GOT3 (cell line): ENCODE data around the gene MANSC1.
"Not testable (repeated sequence)": the region's sequence is repeated elsewhere in the genome, so short reads cannot be mapped to it uniquely, and the experiment has no call there.

ENCODE experiments used
- DNase-seq: peaks from one replicate; lab custom pipeline; 2025; ENCODE audit warnings: mixed read lengths; lab: John Stamatoyannopoulos, UW

MANSC1 gene

DNA sequence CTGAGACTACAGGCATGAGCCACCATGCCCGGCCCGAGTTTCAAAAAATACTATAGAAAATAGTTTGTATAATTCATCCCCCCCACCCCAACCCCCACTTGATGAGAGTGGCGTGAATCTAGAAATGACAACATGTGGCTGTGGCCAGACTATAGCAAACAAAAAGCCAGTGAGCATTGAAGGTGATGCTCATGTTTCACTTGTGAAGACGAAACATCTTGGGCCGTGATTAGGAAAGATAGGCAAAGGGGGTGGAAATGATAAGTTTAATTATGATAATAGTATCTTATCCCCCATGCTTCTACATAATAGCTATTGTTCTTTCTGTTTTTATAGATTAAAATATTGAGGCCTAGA lies 15.4 kb upstream of the MANSC1 start:
- no peak for DNase-seq

DNA sequence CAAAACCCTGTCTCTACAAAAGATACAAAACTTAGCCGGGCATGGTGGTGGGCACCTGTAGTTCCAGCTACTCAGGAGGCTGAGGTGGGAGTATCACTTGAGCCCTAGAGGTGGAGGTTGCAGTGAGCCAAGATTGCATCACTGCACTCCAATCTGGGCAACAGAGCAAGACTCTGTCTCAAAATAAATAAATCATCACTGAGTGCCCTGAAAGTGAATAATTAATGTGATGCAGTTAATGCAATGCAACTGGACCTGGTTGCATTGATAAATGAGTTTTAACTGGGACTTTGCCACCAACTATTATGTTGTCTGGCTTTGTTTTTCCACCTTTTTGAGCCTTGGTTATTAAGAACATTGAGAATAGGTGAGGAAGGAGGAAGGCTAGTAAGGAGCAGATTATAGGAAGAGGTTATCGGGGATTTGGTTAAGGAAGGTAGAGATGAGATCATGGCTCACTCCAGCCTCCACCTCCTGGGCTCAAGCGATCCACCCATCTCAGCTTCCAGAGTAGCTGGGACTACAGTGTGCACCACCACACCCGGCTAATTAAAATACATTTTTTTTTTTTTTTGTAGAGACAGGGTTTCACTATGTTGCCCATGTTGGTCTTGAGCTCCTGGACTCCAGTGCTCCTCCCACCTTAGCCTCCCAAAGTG lies 14.9 kb upstream of the MANSC1 start:
- no peak for DNase-seq

DNA sequence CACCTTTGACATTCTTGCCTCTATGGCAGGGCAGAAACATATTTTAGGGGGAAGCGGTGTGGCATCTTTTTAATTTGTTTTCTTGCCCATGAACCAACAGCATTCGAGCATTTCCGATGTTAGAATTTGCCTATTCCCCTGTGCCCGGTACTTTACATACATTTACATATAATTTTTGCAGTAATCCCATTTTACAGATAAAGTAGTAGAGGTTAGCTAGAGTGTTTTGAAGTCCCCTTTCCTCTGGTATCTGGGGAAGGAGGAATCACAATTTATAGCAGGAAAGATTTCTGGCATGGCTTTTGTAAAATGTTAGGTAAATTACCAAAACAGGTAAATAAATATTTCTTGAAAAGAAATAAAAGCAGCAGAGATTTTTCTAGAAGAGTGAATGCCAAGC lies 8.5 kb upstream of the MANSC1 start:
- no peak for DNase-seq

DNA sequence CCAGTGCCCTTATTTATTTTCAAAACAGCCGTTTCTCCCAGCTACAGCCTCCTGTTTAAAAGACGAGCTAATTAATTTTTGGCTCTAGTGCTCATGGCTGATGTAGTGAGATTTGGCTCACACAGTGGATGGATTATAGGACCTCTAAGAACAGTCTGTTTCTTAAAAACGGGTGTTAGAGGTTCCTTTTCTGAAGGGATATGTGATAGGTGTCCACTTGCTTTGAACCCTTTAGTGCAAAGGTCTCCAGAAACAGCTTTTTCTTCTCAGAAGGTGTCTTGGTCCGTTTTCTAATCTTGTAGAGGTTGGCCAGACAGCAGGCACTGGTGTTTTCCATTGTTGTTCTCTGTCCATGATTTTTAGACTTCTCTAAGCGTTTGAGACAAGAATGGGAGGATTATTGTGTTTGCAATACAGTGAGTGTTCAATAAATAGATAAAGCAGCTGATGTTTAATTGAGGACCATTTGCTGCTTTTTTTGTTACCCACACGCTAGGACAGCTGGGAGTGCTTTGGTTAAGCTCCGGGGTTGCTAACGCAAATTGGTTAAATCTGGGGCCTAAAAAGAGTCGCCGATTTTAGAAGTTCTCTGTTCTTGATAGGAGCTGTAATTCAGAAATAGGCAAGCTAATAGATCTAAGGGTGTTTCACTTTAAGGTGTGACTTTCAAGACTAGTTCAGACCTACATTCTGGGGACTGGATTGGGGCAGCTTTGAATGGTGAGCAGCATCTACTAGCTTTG lies 7.8 kb upstream of the MANSC1 start:
- no peak for DNase-seq

DNA sequence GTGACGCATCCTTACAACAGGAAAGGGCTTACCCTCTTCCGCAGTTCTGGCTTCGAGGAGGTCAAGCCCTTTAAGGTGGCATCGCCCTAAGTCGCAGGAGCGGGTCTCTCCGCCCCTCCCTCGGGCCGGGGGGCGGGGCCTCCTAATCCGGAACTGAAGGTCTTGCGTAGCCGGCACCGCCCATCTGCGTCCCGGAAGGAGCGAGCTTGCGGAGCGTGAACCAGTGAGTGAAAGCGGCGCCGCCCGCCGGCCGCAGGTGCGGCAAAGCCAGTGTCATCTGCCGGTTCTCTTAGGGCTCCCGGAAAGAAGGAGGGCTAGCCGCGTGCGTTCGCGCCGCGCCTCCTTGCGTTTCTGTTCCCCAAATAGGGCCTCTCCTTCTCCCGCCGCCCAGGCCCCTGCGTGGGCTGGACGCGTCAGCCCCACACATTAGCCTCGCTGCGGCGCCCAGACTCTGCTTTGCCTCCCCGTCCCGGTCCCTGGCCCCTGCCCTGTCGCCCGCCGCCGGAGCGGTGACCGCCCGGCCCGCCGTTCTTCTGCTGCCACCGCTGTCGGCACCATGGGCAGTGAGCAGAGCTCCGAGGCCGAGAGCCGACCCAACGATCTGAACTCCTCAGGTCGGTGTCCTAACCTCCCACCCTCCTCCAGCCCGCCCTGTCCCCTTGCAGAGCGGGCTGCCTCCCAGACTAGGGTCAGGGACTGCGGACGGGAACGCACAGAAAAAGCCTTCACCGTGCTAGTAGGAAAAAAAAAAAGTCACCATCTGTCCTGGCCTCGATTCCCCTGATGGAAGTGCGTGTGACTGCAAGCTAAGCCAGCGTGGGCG lies 7.1 kb upstream of the MANSC1 start, which contains the start of gene BORCS5:
Gene BORCS5, plus strand, starts transcription at position 183 of the 823 bp plus-strand sequence. Its CDS starts 374 bp downstream, at position 557.
- DNase-seq = peak; percentile 79

DNA sequence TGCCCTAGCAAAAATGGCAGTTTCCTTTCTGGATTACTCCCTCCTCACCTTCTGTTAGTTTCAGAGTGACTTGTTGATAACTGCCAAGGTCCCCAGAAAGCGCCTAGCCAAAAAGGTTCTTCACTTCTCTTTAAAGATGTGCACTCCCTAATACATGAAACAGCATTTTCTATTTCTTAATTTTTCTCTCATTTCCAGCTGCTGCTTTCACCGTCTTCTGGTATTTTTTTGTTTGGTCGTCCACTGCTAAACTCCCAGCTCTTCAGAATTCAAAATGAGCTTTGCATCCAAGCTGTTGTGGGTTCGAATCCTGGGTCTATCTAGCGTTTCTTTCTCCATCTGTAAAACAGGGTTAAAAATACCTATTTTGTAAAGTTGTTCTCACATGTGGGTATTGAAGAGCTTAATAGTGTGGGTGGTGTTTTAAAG lies 6.4 kb upstream of the MANSC1 start:
- DNase-seq = no peak

DNA sequence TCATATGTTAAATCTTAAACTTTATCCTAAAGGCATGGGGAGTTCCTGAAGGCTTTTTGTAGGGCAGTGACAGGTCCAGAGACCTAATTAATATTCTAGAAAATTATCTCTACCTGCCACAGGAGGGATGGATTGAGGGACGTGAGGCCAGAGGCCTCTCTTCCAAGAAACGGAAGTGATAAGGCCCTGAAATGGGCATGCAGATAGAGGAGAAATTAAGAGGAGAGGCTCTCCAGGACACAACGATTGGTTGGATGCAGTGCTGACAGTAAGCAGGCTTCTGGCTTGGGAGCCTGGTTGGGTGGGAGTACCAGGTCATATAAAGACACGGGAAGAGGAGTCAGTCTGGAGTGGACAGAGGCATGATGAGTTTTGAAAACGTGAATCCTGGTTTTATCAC lies 3.8 kb upstream of the MANSC1 start:
- no peak for DNase-seq

DNA sequence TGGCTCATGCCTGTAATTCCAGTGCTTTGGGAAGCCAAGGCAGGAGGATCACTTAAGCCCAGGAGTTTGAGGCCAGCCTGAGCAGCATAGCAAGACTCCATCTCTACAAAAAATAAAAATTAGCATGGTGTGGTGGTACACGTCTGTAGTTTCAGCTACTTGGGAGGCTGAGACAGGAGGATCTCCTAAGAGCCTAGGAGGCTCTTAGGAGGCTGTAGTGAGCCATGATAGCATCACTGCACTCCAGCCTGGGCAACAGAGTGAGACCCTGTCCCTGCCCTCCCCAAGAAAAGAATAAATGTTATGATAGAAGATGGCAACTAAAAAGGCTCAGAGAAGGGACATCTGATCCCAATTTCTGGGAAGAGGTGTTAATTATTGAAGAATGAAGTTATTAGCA lies 3.2 kb upstream of the MANSC1 start:
- DNase-seq = no peak

DNA sequence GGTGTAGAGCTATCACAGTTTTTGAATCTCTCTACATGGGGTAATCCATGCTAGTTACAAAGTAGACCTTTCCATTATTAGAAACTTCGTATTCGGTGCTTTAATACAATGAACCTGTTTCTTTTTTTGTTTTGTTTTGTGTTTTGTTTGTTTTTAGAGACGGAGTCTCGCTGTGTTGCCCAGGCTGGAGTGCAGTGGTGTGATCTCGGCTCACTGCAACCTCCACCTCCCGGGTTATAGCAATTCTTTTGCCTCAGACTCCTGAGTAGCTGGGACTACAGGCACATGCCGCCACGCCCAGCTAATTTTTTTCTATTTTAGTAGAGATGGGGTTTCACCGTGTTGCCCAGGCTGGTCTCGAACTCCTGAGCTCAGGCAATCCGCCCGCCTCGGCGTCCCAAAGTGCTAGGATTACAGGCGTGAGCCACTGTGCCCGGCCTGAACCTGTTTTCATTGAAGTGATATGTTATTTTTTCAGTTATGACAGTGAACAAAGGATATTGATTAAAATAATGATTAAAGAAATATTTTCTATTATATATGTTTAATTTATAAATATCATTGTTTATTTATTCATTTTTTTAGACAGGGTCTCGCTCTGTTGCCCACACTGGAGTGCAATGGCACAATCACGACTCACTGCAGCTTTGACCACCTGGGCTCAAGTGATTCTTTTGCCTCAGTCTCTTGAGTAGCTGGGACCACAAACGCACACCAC lies 1.6 kb upstream of the MANSC1 start:
- DNase-seq = not testable (repeated sequence)

DNA sequence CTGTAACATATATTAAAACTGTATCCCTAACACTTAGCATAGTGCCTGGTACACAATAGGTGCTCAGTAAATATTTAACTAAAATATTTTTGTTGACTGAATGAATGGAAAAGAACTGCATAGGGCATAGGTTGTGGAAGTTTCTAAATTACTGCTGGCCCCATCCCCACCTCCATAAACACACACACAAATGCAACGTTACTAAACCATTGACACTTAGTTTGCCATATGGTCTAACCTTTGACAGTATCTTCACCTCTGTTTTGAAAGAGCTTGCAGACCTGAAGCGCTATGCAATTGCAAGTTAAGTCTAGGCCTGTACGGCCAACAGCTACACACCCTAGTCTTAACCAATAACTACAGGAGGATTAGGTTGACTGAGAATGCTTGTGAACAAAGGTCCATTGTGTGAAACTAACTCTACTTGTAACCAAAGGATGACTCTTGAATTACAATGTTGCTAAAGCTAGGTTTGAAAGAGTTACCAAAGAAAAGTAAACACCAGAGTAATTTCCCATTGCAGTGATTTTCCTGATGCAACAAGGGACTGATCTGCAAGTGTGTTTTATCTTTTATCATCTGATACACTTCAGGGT lies 924 bp upstream of the MANSC1 start:
- no peak for DNase-seq

DNA sequence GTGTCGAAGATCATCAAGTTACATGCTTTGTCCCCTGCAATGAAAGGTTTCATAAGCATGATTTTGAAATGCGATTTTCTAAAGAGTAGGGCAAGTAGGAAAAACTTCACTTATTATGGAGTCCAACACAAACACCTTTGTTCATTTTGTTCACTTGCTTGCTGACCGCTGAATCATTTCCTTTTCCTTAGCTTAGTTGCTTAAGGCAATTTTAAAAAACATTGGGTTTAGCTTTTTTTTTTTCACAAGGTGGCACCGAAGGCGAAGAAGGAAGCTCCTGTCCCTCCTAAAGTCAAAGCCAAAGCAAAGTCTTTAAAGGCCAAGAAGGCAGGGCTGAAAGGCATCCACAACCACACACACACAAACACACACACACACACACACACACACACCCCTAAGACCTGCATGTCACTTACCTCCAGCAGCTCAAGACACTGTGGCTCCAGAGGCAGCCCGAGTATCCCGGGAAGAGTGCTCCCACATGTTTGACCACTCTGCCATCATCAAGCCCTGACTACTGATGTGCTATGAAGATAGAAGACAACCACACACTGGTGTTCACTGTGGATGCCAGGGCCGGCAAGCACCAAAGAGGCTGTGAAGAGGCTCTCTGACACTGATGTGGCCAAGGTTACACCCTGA lies 11.4 kb downstream of the MANSC1 start:
- DNase-seq = no peak

DNA sequence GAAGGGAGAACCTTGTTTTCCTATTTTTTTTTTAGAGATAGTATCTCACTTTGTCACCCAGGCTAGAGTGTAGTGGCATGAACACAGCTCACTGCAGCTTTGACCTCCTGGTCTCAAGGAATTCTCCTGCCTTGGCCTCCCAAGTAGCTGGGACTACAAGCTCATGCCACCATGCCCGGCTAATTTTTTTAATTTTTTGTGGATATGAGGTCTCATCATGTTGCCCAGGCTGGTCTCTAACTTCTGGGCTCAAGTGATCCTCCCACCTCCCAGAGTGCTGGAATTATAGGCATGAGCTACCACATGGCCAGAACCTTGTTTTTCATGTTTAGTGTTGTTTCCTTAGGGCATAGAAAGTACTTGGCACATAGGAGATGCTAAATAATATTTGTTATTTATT lies 13.5 kb downstream of the MANSC1 start:
- DNase-seq = no peak

DNA sequence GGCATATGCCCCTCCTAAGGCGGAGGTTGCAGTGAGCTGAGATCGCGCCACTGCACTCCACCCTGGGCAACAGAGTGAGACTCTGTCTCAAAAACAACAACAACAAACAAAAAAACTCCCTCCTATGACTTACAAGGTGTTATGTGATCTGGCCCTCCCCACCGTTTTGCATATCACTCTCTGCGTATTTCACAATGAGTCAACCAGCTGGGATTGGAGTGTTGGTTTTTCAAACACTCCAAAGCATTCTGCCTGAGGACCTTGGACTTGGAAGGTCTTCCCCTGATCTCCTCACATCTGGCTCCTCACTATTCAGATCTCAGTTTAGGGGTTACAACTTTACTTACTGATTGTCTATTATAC lies 14.0 kb downstream of the MANSC1 start:
- no peak for DNase-seq

DNA sequence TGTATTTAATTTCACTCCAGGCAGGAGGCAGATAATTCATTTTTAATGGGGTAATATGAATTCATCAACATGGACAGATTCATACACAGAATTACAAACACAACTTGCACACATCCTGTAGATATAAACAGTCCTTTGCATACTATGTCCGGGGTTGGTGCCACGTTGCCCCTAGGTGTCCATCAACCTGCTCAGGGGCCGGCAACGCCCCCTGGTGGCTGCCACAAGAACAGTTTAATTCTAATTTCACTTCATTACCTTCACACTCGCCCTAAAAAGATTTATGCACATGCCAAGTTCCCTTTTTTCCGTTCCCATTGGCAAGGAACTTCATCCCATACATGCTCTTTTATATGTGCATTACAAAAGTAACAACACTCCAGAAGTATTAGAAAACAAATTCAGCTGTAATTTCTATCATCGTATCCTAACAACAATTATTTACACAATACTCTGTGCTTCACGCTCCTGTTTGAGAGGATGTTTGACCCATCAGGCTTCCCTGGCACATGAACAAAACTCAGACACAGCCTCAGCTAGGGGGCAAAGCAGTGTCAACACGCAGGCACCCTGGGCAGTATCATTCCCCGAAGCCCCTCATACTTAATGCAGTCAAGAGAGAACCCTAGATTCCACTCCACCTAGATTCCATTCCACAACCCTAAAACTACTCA lies 15.5 kb downstream of the MANSC1 start:
- DNase-seq = no peak

DNA sequence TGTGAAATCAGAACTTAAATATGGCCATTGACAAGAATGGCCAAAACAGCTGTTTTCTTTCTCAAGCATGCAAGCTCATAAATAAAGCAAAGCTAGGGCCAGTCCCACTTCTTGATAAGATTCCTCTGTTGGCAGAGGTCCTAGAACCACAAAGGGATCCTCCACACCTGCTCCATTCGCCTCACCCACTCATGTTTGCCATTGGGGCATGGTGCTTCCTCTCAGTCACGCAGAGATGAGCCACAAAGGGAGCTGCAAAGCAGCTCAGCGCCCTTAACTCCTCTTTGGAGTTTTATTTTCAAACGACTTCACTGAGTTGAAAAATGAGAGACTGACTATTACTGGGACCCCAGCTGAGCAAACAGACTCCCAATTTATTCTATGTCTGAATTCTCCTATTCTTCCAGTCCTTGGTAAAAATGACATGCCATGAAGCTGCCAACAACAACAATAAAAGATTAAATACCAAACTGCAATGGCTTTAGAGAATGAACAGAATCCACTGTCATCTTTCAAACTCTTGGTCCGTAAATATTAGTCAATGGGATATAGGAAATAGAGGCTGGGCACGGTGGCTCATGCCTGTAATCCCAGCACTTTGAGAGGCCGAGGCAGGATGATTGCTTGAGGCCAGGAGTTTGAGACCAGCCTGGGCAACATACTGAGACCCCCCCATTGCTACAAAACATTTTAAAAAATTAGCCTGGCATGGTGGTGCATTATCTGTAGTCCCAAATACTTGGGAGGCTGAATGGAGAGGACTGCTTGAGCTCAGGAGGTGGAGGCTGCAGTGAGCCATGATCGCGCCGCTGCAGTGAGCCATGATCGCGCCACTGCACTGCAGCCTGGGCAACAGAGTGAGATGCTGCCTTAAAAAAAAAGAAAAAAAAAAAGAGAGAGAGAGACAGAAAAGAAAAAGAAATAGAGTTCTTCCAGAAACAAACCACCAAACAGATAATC lies 16.4 kb downstream of the MANSC1 start:
- DNase-seq = no peak

DNA sequence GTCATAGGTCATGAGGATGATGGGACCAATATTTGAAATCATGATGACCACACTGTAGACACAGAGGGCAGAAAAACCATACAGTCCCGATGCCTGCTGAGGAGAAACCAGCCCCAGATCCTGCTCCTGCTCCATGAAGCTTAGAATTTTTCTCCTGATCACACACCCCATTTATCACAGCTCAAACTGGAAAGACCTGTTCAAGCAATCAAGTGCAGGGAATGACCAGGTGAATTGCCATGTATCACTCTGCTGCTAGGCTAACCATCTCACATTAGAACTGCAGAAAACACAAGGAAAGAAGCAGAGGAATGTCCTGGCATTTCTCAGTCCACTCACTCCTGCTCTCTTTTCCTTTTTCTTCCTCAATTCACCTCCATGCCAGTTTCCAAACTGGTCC lies 18.1 kb downstream of the MANSC1 start:
- DNase-seq = no peak

DNA sequence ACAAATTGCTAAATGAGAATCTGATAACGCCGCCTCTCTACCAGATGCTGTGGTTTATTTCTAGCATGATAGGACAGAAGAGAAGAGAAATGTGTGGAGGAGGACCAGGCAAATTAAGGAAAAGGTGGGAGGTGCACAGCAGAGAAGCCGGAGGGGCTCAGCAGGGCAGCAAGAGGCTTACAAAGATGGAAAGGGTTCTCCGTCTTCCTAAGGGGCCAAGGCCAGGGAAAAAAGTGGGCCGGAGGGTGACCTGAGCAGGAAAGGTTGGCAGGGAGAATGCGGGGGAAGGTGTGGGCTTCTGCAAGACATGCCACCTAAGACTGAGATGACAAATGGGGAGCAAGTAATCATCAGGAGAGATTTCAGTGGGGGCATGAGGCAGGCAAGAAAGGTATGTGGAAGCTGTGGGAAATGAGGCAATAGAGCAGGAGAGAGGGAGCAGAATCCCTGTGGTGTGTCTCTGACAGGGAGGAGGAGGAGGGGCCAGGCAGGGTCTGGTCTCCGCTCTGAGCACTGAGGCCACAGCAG lies 18.7 kb downstream of the MANSC1 start:
- no peak for DNase-seq

DNA sequence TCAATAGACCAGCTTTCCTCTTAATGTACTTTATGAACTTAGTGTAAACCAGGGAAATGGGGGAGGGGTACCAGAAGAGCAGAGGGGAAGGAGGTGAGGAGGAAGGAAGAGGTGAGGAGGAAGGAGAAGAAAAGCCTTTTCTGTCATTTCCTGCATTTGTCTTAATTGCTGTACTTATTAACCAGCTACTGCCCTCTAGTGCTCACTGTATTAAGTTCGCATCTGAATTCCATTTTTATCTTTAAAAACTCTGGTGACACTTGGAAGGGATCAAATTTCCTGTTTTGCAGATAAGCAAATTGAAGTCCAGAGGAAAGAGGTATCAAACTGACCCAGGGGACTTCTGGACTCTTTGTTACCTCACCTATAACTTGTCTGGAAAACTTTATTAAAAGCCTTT lies 22.2 kb downstream of the MANSC1 start:
- no peak for DNase-seq

DNA sequence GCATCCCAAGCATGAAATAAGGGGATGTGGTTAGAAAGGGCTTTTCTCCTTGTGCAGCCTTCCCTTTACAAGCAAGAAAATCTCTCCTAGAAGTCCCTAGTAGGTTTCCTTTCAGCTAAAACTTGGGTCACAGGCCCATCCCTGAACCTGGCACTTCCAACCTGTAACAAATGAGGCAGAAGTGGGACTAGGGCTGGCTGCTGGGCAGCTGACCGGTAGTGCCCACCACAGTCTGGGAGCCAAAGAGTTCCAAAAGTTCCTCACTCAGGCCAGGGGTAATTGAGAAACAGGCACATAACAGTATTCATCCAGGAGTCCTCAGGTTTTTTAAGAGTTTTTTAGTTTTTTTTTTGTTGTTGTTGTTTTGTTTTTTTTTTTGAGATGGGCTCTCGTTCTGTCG lies 23.8 kb downstream of the MANSC1 start:
- no peak for DNase-seq
